Upper lobe of left lung (tissue), 6 donors: ENCODE results near the gene LRRC56. TPM values are rescaled to one million over a fixed set of nuclear protein-coding genes. Genes with fewer than 3 reads are reported as not detected.

ENCODE experiments used
- ATAC-seq, 2 donors: fragments of 200-7000 bp; cut with Tn5 transposase; one replicate each; pipeline ENCODE4 v1.9.1; 2022; ENCODE audit warnings: mild to moderate bottlenecking in 2 of 2, moderate library complexity in 2 of 2; ENCODE audit not compliant: low FRiP score in 2 of 2
- DNase-seq, 2 donors: peaks; one replicate each; pipeline ENCODE4 v3.0.0-alpha.2; 2019 to 2020
- H3K27ac ChIP-seq, 4 donors: fragments of 200-600 bp; sonication (generic); one replicate each; pipeline ENCODE4 v1.5.1; 2016 to 2019
- H3K27me3 ChIP-seq, 4 donors: fragments of 200-600 bp; sonication (generic); one replicate each; pipeline ENCODE4 v1.5.1; 2017 to 2019
- H3K36me3 ChIP-seq, 4 donors: fragments of 200-600 bp; sonication (generic); one replicate each; pipeline ENCODE4 v1.5.1; 2016 to 2019
- H3K4me1 ChIP-seq, 4 donors: fragments of 200-600 bp; sonication (generic); one replicate each; pipeline ENCODE4 v1.5.1; 2018 to 2019
- H3K4me3 ChIP-seq, 4 donors: fragments of 200-600 bp; sonication (generic); one replicate each; pipeline ENCODE4 v1.5.1; 2017 to 2019; ENCODE audit warnings: mild to moderate bottlenecking in 2 of 4, moderate library complexity in 1 of 4
- H3K9me3 ChIP-seq, 4 donors: fragments of 200-600 bp; sonication (generic); one replicate each; pipeline ENCODE4 v1.5.1; 2018 to 2019
- CTCF ChIP-seq, 6 experiments: fragments of 450-650 bp in 4 of 6; fragments of 200-600 bp in 2 of 6; sonication (generic) in 2 of 6; IDR thresholded peaks; one replicate each; pipeline ENCODE4 v1.5.1; 2016 to 2019; ENCODE audit warnings: antibody characterized with exemption in 6 of 6
- EP300 ChIP-seq, 4 donors: sonication (generic); formaldehyde crosslinking; IDR thresholded peaks; one replicate each; pipeline ENCODE4 v1.5.1; 2017; ENCODE audit warnings: antibody characterized with exemption in 4 of 4, control low read depth in 2 of 4
- POLR2A ChIP-seq, 4 donors: fragments of 450-650 bp; IDR thresholded peaks; one replicate each; pipeline ENCODE4 v1.5.1; 2016 to 2017; ENCODE audit warnings: antibody characterized with exemption in 4 of 4, mild to moderate bottlenecking in 2 of 4
- POLR2AphosphoS5 ChIP-seq, 2 donors: sonication (generic); formaldehyde crosslinking; IDR thresholded peaks; one replicate each; pipeline ENCODE4 v1.5.1; 2017; ENCODE audit warnings: antibody characterized with exemption in 2 of 2
- WGBS, 2 donors: methylation state at CpG; one replicate each; pipeline ENCODE4 v1.1.5; 2017 to 2018; 5-methylcytosine and 5-hydroxymethylcytosine counted together
- total RNA-seq, 6 donors: library from RNA; depleted of rRNA in 4 of 6; stranded (reverse); fragments of >200 nt in 4 of 6; gene quantifications; one replicate each; pipeline versions ENCODE4 v1.1.0 to v1.2.1, GENCODE V29; 2016 to 2021
- donor health status: DM: no; HTN: no; CAD: no; lungs with moderate emphysema.
- donor health status: DM: no; HTN: yes; CAD: no; lungs with severe emphysema.

LRRC56 gene
- total RNA-seq, 6 donors from 2014 or later: 3.5 to 11.5 (median 5.8) TPM

DNA sequence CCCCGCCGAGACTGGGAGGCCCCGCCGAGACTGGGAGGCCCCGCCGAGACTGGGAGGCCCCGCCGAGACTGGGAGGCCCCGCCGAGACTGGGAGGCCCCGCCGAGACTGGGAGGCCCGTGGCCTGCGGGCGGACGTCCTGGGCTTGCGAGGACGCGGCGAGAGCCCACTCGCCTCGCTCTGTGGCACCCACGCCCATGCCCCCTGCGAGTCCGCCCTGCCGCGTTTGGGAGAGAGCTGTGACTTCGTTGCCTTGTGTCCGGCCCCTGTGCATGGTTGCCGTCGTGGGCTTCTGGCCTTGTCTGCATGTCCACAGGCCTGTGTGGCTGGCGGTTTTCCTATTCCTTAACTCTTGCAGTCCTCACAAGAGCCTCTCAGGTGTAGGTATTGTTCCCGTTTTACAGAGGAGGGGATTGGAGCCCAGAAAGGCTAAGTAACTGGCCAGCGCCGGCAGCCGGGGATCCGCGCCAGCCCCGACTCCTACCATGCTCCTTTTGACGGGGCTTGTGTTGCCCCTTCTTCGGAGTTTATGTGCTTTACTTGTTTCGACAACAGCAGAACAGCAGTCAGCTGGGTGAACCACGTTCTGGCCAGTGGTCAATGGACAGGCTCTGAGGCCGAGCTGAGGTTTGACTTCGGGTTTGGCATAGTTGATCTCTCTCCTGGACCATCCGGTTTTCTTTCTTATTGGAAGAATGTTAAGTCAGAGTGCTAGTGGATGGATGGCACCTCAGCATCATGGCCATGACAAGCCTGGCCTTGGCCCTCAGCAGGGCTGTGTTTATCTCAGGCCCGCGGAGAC lies 39.7 kb downstream of the LRRC56 start:
- Histone ChIP-seq H3K4me1 (peaks cover 45 to 61% (median 54%) of the 10 kb centered on the region in 4 donors), H3K27ac (peak overlapping the region; percentile 92 to 97 (median 94)), H3K36me3 (peaks cover 0 to 4% (median 4%) of the 10 kb centered on the region in 4 donors), H3K9me3 (no peaks in the 10 kb centered on the region), H3K4me3 (peak overlapping the region; percentile 78 to 96 (median 84)), H3K27me3 (no peaks in the 10 kb centered on the region)
- TF ChIP-seq POLR2A (IDR thresholded peaks at IDR 0.05) (no peak), POLR2AphosphoS5 (IDR thresholded peaks at IDR 0.05) (no peak), CTCF (IDR thresholded peaks at IDR 0.05) (no peak), EP300 (IDR thresholded peaks at IDR 0.05) (no peak)
- DNase-seq (peak in 1 of 2 donors; percentile 86), ATAC-seq (no peak)
- WGBS, 2 donors: 1 to 6% methylated on average over 15 to 25 of the region's 48 CpGs

- H3K27ac ChIP-seq: peak overlapping the region in 3 of 4 donors; percentile 92 to 97 (median 92)
- WGBS, 2 donors: 54 to 93% methylated on average over 3 to 6 of the region's 6 CpGs
- TF ChIP-seq POLR2AphosphoS5 (IDR thresholded peaks at IDR 0.05): no peak
- TF ChIP-seq POLR2A (IDR thresholded peaks at IDR 0.05): no peak
- no peak for TF ChIP-seq CTCF (IDR thresholded peaks at IDR 0.05)
- TF ChIP-seq EP300 (IDR thresholded peaks at IDR 0.05): no peak
Measured at GRCh38 chr11:577611-577894, 40.2 kb downstream of the LRRC56 start.

GRCh38 chr11:578276-579035 lies 41.1 kb downstream of the LRRC56 start:
- ATAC-seq: no peak
- 79 to 81% methylated on average over 20 to 21 of the region's 21 CpGs for WGBS, 2 donors
- no peak overlapping the region for H3K4me3 ChIP-seq

More at GRCh38 chr11:577611-577894, 40.2 kb downstream of the LRRC56 start:
- peak in 1 of 2 donors; percentile 23 for DNase-seq
- ATAC-seq: no peak
- Histone ChIP-seq H3K4me1 (peaks cover 45 to 61% (median 54%) of the 10 kb centered on the region in 4 donors), H3K4me3 (peak overlapping the region in 3 of 4 donors; percentile 80 to 96 (median 88)), H3K36me3 (peaks cover 3 to 10% (median 6%) of the 10 kb centered on the region in 4 donors), H3K27me3 (no peaks in the 10 kb centered on the region), H3K9me3 (no peaks in the 10 kb centered on the region)

More at GRCh38 chr11:578276-579035, 41.1 kb downstream of the LRRC56 start:
- no peak for DNase-seq
- Histone ChIP-seq H3K27me3 (no peaks in the 10 kb centered on the region), H3K27ac (no peak overlapping the region), H3K4me1 (peaks cover 44 to 59% (median 49%) of the 10 kb centered on the region in 4 donors), H3K36me3 (peaks cover 4 to 19% (median 15%) of the 10 kb centered on the region in 4 donors), H3K9me3 (no peaks in the 10 kb centered on the region)
- TF ChIP-seq POLR2A (IDR thresholded peaks at IDR 0.05): no peak
- no peak for TF ChIP-seq POLR2AphosphoS5 (IDR thresholded peaks at IDR 0.05)
- TF ChIP-seq EP300 (IDR thresholded peaks at IDR 0.05): no peak
- no peak for TF ChIP-seq CTCF (IDR thresholded peaks at IDR 0.05)
